Measurements from ENCODE around the gene SCML2. TPM values are rescaled to one million over a fixed set of nuclear protein-coding genes. Genes with fewer than 3 reads are reported as not detected.

SCML2 gene
- total RNA-seq, 4 donors from 2014 or later = 2.1 to 3.8 (median 3.0) TPM

DNA sequence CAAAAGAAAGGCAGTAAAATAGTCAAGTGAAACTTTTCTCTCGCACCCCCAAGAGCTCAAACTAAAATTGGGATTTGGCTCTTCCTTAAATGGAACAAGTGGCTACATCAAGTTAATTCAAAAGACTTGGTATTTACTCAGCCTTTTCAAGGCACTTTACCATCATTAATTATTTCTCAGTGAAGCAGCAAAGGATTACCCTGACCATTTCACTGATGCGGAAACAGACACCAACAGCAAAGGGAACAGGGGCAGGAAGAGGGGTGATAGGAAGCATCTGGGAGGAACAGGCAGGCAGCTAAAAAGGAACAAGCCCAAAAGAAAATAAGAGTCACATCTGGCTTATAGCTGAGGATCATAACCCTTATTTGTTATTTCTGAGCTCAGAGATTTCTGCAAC lies 2.7 kb downstream of the SCML2 start:
- H3K27me3 ChIP-seq = no peaks in the 10 kb centered on the region
- 73 to 92% methylated on average over 2 of the region's 2 CpGs for WGBS, 2 donors
- TF ChIP-seq, protein P1, sequence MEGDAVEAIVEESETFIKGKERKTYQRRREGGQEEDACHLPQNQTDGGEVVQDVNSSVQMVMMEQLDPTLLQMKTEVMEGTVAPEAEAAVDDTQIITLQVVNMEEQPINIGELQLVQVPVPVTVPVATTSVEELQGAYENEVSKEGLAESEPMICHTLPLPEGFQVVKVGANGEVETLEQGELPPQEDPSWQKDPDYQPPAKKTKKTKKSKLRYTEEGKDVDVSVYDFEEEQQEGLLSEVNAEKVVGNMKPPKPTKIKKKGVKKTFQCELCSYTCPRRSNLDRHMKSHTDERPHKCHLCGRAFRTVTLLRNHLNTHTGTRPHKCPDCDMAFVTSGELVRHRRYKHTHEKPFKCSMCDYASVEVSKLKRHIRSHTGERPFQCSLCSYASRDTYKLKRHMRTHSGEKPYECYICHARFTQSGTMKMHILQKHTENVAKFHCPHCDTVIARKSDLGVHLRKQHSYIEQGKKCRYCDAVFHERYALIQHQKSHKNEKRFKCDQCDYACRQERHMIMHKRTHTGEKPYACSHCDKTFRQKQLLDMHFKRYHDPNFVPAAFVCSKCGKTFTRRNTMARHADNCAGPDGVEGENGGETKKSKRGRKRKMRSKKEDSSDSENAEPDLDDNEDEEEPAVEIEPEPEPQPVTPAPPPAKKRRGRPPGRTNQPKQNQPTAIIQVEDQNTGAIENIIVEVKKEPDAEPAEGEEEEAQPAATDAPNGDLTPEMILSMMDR (IDR thresholded peaks at IDR 0.05) = no peak
- no peak for TF ChIP-seq POLR2A (IDR thresholded peaks at IDR 0.05)
- no peak overlapping the region for H3K27ac ChIP-seq
- DNase-seq = no peak
- no peaks in the 10 kb centered on the region for H3K4me1 ChIP-seq
- no peaks in the 10 kb centered on the region for H3K9me3 ChIP-seq
- no peak overlapping the region for H3K4me3 ChIP-seq (replicated peaks in 1 of 3)
- H3K36me3 ChIP-seq = no peaks in the 10 kb centered on the region
- intact Hi-C loops (cut with DNase I) = no loop called here

DNA sequence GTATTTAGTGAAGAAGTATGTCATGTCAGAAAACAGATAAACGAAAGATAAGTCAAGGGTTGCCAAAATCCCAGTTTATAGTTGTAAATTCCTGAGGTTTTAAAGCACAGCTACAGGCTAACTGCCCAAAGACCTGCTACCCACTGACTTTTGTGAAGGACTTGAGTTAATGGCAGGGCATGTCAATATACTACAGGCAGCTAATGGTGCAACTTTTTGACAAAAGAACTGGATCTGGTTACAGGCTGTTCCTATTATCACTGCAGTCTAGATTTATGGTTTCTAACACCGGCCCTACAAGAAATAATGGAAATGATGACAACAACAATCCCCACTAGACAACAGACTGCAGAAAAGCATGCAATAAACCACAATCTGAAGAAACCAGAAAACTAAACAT lies 6.4 kb downstream of the SCML2 start:
- H3K4me3 ChIP-seq (replicated peaks in 1 of 3) = no peak overlapping the region
- DNase-seq = no peak
- H3K27me3 ChIP-seq = no peaks in the 10 kb centered on the region
- H3K27ac ChIP-seq = no peak overlapping the region
- intact Hi-C loops (cut with DNase I) = no loop called here
- WGBS, 2 donors = 87% methylated on average over 2 of the region's 2 CpGs
- H3K4me1 ChIP-seq = no peaks in the 10 kb centered on the region
- H3K36me3 ChIP-seq = no peaks in the 10 kb centered on the region
- no peaks in the 10 kb centered on the region for H3K9me3 ChIP-seq
- TF ChIP-seq POLR2A (IDR thresholded peaks at IDR 0.05) = no peak
- TF ChIP-seq, protein P1 (IDR thresholded peaks at IDR 0.05) = no peak

DNA sequence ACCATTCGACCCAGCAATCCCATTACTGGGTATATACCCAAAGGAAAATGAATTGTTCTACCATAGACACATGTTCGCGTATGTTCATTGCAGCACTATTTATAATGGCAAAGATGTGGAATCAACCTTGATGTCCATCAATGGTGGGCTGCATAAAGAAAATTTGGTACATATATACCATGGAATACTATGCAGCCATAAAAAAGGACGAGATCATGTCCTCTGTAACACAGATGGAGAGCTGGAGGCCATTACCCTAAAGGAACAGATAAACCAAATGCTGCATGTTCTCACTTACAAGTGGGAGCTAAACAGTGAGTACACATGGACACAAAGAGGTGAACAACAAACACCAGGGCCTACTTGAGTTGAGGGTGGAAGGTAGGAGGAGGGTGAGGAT lies 45.1 kb downstream of the SCML2 start:
- DNase-seq = no peak
- Histone ChIP-seq H3K4me3 (replicated peaks in 1 of 3) (no peak overlapping the region), H3K4me1 (no peaks in the 10 kb centered on the region), H3K27ac (no peak overlapping the region), H3K27me3 (no peaks in the 10 kb centered on the region), H3K36me3 (no peaks in the 10 kb centered on the region), H3K9me3 (no peaks in the 10 kb centered on the region)
- TF ChIP-seq POLR2A (IDR thresholded peaks at IDR 0.05) = no peak
- TF ChIP-seq, protein P1 (IDR thresholded peaks at IDR 0.05) = no peak
- WGBS, 2 donors = 93 to 96% methylated on average over 4 of the region's 4 CpGs
- intact Hi-C loops (cut with DNase I) = no loop called here

DNA sequence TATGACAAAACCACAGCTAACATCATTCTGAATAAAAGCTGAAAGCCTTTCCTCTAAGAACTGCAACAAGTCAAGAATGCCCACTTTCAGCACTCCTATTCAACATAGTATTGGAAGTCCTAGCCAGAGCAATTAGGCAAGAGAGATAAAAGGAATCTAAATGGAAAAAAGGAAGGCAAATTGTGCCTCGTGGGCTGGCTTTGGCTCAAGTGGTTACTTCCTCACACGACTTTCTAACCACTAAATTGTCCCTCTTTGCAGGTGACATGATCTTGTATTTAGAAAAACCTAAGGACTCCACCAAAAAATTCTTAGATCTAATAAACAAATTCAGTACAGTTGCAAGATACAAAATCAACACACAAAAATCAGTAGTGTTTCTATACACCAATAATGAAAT lies 57.2 kb downstream of the SCML2 start:
- no peaks in the 10 kb centered on the region for H3K36me3 ChIP-seq
- H3K4me3 ChIP-seq (replicated peaks in 1 of 3) = no peak overlapping the region
- no peak for DNase-seq
- intact Hi-C loops (cut with DNase I) = no loop called here
- no peaks in the 10 kb centered on the region for H3K27me3 ChIP-seq
- no peak for TF ChIP-seq POLR2A (IDR thresholded peaks at IDR 0.05)
- TF ChIP-seq, protein P1 (IDR thresholded peaks at IDR 0.05) = no peak
- 77 to 84% methylated on average over 2 of the region's 2 CpGs for WGBS, 2 donors
- no peaks in the 10 kb centered on the region for H3K4me1 ChIP-seq
- no peak overlapping the region for H3K27ac ChIP-seq
- no peaks in the 10 kb centered on the region for H3K9me3 ChIP-seq

DNA sequence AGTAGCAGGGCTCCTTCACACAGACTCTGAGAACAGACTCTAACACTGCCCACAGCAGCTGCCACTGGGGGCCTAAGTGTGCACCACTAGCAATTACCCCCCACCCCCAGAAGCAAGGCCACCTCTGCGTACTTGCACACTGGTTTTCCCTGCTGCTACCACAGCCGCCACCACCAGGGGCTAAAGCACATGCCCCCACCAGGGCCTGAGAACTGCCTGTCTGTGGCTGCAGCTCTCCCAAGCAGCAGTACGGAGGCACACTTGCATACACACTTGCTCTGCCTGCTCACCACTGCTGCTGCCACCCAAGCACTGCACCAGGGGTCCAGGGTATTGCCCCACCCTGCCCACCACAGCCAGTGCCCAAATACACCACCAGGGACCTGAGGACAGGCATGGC lies 59.6 kb downstream of the SCML2 start:
- WGBS, 2 donors = 100% methylated on average over 1 of the region's 3 CpGs
- intact Hi-C loops (cut with DNase I) = no loop called here
- no peak overlapping the region for H3K27ac ChIP-seq
- H3K9me3 ChIP-seq = no peaks in the 10 kb centered on the region
- no peaks in the 10 kb centered on the region for H3K36me3 ChIP-seq
- TF ChIP-seq POLR2A (IDR thresholded peaks at IDR 0.05) = no peak
- TF ChIP-seq, protein P1 (IDR thresholded peaks at IDR 0.05) = no peak
- no peaks in the 10 kb centered on the region for H3K27me3 ChIP-seq
- H3K4me3 ChIP-seq (replicated peaks in 1 of 3) = no peak overlapping the region
- DNase-seq = no peak
- no peaks in the 10 kb centered on the region for H3K4me1 ChIP-seq
